ENCODE results near the gene COL20A1.

DNA sequence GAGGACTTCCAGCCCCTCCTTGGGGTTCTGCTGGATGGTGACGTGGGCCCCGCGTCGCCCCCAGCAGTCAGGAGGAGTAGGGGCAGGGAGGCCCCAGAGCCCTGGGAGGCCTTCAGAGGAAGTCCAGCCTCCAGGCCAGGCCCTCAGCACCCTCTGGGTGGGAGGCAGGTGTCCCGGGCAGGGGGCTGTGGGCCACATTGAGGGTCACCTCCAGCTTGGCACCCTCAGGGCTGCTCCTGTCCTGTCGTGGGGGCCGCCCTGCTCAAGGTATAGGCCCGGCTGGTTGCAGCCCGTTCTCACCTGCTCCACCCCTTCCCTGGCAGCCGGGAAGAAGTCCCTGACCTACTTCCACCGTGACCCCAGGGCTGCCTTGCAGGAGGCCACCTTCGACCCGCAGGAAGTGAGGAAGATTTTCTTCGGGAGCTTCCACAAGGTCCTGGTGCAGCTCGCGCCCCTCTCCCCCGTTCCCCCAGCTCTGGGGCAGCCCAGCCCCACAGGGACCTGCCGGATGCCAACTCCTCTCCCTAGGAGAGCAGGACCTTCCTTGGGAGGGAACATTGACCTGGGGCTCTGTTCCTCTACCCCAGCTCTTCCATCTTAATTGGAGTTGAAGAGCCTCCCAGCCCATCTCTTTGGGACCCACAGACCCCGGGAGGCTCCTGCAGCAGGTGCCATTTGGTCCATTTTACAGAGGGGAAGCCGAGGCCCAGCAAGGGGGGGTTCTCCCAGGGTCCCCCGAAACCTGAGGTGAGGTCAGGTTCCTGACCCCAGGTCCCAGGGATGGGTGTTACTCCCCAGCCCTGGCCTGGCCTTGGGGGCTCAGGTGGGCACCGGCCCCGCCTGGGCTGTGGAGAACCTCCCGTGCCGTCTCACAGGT is 26.4 kb downstream of the COL20A1 start:
- TF ChIP-seq, protein P1, sequence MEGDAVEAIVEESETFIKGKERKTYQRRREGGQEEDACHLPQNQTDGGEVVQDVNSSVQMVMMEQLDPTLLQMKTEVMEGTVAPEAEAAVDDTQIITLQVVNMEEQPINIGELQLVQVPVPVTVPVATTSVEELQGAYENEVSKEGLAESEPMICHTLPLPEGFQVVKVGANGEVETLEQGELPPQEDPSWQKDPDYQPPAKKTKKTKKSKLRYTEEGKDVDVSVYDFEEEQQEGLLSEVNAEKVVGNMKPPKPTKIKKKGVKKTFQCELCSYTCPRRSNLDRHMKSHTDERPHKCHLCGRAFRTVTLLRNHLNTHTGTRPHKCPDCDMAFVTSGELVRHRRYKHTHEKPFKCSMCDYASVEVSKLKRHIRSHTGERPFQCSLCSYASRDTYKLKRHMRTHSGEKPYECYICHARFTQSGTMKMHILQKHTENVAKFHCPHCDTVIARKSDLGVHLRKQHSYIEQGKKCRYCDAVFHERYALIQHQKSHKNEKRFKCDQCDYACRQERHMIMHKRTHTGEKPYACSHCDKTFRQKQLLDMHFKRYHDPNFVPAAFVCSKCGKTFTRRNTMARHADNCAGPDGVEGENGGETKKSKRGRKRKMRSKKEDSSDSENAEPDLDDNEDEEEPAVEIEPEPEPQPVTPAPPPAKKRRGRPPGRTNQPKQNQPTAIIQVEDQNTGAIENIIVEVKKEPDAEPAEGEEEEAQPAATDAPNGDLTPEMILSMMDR (conservative IDR thresholded peaks at IDR 0.05; ENCODE audit: low read depth, low read length): no peak
- TF ChIP-seq EZH2phosphoT487 (IDR thresholded peaks at IDR 0.05; ENCODE audit: borderline replicate concordance, low read length) (no peak), EZH2 (IDR thresholded peaks at IDR 0.05; ENCODE audit: low read length, unreplicated experiment) (no peak)
